ENCODE results near the gene HEXIM1.

Gene HEXIM1, protein sequence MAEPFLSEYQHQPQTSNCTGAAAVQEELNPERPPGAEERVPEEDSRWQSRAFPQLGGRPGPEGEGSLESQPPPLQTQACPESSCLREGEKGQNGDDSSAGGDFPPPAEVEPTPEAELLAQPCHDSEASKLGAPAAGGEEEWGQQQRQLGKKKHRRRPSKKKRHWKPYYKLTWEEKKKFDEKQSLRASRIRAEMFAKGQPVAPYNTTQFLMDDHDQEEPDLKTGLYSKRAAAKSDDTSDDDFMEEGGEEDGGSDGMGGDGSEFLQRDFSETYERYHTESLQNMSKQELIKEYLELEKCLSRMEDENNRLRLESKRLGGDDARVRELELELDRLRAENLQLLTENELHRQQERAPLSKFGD

DNA sequence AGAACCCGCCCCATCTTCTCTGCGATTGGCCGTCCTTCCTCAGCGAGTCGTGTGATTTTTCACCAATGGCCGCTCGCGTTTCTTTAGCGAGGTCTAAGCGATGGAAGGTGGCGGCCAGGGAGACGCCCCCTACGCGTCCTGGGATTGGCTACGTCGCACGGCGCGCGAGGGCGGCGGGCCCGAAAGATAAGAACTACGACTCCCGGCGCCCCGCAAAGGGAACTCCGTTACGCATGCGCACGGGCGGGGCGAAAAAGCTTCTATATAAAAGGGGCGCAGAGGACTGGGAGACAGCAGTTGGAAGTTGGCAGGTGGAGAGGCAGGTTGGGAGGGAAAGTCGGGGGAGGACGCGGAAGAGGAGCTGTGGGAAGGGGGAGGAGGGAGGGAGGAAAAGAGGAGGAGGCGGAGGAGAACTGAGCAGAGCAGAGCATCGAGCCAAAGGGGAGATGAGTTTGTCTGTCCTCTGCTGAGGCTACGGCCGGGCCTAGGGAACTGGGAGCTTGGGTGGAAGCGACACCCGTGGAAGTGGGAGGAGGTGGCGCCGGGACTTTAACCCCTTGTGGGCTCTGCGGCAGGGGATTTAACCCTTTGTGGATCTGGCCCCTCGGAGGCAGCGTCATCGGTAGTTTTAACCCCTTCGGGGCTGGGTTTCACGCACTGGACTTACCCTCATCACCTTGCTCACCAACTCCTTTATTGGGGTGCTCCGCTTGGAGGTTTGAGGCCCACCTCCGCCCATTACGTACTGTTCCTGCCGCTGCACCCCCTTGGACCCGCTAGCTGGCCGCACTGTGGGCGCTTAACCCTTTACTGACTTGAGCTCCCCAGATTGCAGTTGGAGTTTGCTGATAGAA is at the start of gene HEXIM1:
HEXIM1 (plus strand) TSS at position 293 of the 854 bp plus-strand sequence. CDS start 716 bp downstream, outside the sequence.
- peak; percentile 100 for DNase-seq

DNA sequence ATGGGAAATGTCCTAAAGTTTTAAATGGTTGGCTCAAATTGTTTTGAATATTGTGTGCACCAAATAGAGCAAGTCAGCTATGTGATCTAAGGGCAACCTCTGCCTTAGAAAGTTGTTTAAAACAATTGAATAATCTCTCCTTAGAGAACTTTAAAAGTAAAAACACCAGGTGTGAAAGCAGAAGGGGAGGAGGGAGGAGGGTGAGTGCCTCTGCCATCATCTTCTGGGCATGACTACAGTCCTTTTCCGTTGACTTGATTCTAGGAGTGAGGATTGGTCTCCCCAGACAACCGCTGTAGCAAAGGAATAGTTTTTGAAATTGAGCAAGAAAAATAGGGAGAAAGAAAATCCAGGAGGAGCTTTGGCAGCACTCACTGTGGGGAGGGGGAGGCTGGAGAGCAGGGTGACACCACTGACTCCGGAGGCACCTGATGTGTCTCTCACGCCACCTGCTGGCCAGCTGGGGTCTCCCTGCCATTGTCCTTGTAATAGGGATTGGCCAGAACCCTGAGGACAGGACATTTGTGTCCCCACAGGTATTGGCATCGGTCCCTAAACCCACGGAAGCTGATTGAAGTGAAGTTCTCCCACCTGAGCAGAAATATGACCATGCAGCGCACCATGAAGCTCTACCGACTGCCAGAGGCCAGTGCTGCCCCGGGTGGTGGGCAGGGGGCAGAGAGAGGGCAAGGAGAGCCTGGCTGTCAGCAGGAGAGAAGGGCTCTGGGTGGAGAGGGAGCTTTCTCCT is 49.2 kb upstream of the HEXIM1 start:
- peak; percentile 78 for DNase-seq

DNA sequence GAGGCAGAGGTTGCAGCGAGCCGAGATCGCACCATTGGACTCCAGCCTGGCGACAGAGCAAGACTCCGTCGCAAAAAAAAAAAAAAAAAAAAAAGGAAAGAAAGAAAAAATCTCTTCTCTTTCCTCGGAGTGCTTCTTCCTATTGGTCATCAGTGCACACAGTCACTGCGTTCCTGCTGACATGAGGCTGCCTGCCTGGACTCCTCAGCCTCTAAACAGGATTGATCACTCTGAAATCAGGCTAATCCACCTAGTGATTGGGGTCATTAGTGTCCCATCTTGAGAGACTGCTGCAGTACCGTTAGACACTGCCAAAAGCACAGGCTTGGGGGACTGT is 46.8 kb upstream of the HEXIM1 start:
- no peak for DNase-seq

DNA sequence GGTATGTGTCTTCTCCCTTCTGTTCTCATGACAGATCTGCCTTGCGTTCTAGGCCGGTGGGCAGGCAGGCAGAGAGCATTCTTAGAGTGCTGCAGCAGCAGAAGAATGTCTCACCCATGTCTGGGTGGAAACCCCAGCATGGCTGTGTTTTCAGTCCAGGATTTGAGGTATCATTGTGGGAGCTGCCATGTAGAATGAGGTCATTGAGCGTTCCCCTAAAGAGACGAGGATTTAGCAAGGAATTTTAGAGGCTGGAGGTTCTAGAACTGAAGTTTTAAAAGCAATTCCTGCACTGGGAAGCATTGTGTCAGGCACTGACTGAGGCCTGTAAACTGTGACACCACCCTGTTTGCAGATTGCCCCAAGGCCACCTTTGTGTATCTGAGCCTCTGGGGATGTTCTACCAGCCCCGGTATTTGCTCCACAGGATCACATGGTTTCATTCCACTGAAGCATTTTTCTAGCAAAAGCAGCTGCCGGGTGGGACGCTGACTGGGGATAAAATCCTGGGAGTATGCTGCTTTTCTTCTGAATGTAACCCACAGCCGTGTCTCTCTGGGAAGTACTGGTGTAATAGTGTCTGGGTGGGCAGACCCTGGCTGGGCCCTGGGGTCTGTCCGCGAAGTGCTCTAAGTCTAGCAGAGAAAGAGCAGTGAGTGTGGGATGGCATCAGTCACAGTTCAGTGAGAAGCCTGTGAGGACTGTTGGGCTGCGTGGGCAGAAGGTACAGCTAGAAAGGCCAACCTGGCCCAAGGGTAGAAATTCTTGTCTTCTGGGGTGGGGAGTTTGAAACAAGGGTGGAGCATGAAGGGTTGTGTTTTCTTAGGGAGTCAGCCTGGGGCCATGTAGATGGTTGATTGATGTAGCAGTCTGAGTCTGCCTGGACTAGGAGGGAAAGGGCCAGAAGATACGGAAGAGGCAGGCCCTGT is 46.1 kb upstream of the HEXIM1 start:
- DNase-seq: no peak

DNA sequence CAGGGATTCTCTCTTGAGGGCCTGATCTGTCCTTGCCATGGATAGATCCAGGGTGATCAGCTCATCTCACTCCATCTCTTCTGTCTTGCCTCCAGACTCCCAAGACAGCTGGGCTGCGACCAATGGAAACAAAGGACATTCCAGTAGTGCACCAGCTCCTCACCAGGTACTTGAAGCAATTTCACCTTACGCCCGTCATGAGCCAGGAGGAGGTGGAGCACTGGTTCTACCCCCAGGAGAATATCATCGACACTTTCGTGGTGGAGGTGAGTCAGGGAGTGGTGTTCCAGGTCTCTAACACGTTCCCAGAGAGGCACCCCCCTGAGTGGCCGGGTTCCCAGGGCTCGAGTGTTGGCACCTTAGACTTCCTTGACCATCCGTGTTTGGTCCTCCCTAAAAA is 45.4 kb upstream of the HEXIM1 start:
- DNase-seq: no peak

- DNase-seq: no peak
Measured at GRCh38 chr17:45103269-45103795, 44.9 kb upstream of the HEXIM1 start.

- DNase-seq: no peak
Measured at GRCh38 chr17:45104029-45104428, 44.2 kb upstream of the HEXIM1 start.

GRCh38 chr17:45104497-45104896 is 43.8 kb upstream of the HEXIM1 start:
- DNase-seq: no peak

DNA sequence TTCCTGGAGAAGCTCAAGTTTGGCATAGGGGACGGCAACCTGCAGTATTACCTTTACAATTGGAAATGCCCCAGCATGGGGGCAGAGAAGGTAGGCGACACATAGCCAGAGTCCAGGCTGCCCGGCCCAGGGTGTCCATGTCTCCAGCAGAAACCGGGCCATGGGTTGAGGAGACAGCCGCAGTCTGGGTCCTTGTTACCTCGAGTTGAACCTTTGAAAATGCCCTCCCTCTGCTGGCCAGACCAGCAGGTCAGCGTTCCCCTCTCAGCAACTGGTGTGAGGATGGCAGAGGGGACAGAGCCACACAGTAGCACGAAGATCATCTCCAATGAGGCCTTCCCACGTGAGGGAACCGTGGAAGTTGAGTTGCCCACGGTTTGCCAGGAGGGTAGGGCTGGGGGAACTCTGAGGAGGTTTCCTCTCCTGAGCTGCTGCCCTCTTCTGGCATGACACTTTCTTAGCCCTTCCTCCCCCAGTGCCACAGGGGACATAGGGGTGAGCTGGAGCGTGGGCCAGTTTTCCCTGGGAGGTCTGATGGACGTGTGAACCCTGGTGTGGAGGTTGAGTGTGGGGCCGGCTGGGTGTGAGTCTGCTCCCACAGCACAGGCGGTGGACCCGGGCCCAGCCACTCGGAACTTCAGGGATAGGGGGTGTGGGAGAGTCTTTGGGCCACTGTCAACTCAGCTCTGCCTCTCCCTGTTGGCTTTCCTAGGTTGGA is 43.2 kb upstream of the HEXIM1 start:
- DNase-seq: no peak

GRCh38 chr17:45106096-45106495 is 42.2 kb upstream of the HEXIM1 start:
- no peak for DNase-seq

DNA sequence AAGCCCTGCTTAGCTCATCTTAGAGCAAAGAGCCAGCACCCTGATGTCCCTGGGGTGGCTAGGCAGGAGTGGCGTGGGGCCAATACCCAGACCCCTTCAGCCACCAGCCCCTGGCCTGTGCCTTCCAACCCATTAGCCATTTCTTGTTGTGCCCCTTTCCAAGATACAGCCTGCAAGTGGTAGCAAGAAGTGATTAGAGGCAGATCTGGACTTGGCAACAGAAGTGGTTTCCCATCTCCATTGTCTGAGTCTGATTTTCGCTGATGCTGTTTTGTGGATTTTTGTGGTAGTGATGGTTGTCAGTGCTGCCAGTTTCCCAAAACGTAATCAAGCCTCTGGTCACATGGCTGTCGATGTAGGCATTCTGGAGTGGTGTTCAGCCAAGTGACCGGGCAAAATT is 41.7 kb upstream of the HEXIM1 start:
- DNase-seq: no peak

- DNase-seq: no peak
Measured at GRCh38 chr17:45107293-45108010, 40.8 kb upstream of the HEXIM1 start.

- no peak for DNase-seq
Measured at GRCh38 chr17:45108051-45108450, 40.2 kb upstream of the HEXIM1 start.

DNA sequence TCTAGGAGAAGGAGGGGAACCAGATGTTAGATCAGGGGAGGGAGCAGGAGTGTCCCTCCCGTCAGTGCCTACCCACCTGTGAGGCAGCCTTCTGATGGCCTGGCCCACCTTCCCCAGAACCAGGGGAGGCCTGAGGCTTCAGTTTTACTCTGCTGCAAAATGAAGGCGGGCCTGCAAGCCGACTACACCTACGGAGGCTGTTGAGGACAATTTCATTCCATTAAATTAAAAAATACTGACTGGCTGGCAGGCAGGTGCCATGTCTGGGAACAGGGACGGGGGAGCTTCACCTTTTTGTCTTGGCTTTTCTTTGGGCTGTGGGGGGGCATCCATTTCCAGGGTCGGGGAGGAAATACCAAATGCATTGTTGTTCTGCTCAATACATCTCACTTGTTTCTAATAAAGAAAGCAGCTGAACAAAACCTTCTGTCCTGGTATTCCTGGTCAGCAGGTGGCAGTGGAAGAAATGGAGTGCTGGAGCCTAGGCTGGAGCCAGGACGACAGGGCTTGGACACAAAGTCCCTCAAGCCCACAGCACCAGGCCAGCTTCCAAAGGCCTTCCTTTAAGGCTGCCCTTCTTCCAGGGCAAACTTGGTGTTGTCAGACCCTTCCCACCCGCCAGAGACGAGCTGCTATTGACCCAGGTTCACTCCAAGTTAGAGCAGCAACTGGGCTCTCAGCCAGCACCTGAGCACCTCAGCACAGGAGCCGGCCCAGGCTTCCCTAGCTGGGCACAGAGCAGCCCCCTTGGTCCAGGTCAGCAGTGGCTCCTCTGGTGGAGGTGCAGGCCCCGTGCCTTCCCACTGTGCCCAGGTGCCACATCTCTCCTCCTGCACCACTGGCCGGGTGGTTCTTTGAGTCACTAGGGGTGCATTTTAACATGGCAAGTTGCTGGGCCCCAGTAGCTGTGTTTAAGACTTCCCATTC is 39.4 kb upstream of the HEXIM1 start:
- DNase-seq: no peak

DNA sequence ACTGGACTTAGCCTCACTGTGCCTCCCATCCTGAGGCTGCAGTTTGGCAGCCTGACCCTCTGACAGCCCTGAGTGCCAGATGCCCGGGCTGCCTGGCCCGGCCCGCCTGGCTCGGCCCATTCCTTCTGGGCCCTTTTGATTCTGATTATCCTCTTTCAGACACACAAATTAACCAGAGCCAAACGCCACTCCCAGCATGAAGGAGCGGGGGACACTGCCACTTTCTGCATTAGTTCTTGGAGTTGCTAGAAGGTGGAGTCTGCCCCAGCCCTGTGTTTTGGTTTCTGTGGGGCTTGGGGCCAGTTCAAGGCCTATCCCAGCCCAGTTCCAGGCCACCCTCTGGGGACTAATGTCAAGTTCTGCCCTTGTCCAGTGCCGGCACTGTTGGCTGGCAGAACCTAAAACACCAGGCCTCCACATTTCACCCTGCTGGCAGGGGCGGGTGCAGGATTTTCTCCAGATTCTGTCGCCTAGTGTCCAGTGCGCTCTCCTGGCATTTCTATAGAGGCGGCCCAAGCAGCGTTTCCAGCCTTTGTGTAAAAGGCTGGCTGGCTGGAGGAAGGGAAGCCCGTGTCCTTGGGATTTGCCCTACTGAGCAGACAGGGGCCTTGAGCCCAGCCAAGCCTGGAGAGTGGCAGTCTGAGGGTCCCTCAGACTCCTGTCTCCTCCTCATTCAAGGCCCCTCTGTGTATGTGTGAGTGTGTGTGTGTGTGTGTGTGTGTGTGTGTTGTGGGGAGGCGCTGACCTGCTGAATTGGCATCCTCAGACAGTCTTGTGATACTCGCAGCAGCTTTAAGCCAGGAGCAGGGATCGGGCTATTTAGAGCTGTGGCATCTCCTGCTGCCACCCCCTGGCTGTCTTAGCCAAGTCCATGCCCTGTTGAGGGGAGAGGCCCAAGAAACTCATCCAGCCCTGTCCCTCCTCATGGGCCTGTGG is 37.3 kb upstream of the HEXIM1 start:
- DNase-seq: no peak

GRCh38 chr17:45111850-45112249 is 36.4 kb upstream of the HEXIM1 start:
- peak; percentile 63 for DNase-seq

DNA sequence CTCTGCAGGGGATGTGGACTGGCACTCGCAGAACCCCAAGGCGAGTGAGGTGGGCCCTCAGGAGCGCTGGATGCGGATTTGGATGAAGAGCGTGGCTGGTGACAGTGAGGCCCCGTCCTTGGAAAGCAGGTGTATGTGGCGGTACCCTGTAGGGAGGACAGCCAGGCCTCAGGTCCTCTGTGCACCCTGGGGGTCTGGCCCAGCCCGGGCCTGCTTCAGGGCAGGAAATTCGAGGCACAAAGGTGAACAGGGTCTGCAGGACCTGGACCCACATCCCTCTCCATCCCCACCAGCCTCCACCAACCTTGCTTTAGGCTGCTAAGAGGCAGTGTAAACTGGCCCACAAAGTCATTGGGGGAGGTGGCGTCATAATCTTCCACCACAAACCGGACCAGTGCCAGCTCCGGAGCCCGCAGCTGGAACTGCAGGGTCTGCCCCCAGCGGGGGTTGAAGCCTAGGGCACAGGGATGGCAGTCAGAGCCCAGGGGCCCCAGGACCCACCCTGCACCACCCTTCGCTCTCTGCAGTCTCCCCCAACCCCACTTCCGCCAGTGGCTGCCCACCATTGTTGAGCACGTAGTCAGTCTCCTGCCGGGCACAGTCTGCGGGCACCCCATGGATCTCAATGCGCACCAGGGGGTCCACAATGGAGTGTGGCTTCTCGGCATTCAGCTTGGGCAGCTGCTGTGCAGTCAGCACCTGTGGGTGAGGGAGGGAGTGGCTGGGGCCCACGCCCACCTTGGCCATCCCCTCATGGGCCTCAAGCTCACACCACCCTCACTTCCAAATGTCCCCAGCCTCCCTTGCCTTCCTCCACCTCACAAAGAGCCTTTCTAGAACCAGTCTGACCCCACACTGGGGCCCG is 35.5 kb upstream of the HEXIM1 start:
- no peak for DNase-seq

DNA sequence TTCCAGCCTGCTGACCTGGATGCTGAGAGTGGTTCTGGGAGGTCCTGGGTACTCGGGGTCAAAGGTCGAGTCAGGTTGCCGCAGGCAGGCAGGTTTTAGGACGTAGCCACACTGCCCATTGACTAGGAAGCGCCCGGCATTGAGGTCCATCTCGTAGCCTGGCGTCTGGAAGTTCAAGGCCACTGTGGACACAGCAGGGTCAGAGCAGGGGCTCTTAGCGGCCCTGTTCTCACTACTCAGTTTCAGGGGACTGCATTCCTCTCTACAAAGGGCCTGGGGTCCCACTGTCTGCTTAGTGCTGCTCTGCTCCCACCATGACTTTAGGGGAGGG is 34.9 kb upstream of the HEXIM1 start:
- no peak for DNase-seq

Measured in NCI-H2171 treated with DMSO at 0.1 percent for 48 hours (cell line).